OCI-LY3 (cell line): Measurements from ENCODE around the gene KLF14.

Experiments used
- H2AFZ ChIP-seq: fragments of 200-600, 300-600 bp; shearing (Covaris generic); 2 replicates; pipeline ENCODE4 v1.6.0; 2014; ENCODE audit warnings: antibody characterized with exemption, low read depth, low read length
- H3K27ac ChIP-seq: fragments of 200-600, 300-600 bp; sonication (generic); 2 replicates; pipeline ENCODE4 v1.5.1; 2014; ENCODE audit warnings: mild to moderate bottlenecking, low read length, moderate library complexity, mixed read lengths
- H3K27me3 ChIP-seq: fragments of 200-600, 300-600 bp; sonication (generic); 2 replicates; pipeline ENCODE4 v1.6.1; 2014; ENCODE audit warnings: low read depth, low read length, mixed read lengths
- H3K36me3 ChIP-seq: fragments of 200-600, 300-600 bp; sonication (generic); replicated peaks from 2 replicates; pipeline ENCODE3; 2014; ENCODE audit warnings: low read depth, low read length, mixed read lengths
- H3K4me1 ChIP-seq: fragments of 300-600, 200-600 bp; sonication (generic); 2 replicates; pipeline ENCODE4 v1.6.1; 2014; ENCODE audit warnings: low read length, mixed read lengths
- H3K4me2 ChIP-seq: fragments of 200-600, 300-600 bp; sonication (generic); 2 replicates; pipeline ENCODE4 v1.6.1; 2014; ENCODE audit warnings: low read length, mixed read lengths
- H3K4me3 ChIP-seq: fragments of 300-600, 200-600 bp; sonication (generic); 2 replicates; pipeline ENCODE4 v1.5.1; 2014; ENCODE audit warnings: antibody characterized with exemption, mild to moderate bottlenecking, low read length, moderate library complexity
- H3K79me2 ChIP-seq: fragments of 300-600, 200-600 bp; shearing (Covaris generic); 2 replicates; pipeline ENCODE4 v1.6.1; 2014; ENCODE audit warnings: mild to moderate bottlenecking, low read length, mixed read lengths
- H3K9ac ChIP-seq: fragments of 300-600, 200-600 bp; shearing (Covaris generic); 2 replicates; pipeline ENCODE4 v1.6.0; 2014; ENCODE audit warnings: mild to moderate bottlenecking, low read length, moderate library complexity
- H3K9me3 ChIP-seq: fragments of 200-600, 300-600 bp; shearing (Covaris generic); 2 replicates; pipeline ENCODE4 v1.6.1; 2014; ENCODE audit warnings: low read length, mixed read lengths; ENCODE audit not compliant: insufficient read depth
- H4K20me1 ChIP-seq: fragments of 200-600, 300-600 bp; sonication (generic); 2 replicates; pipeline ENCODE4 v1.6.1; 2016; ENCODE audit warnings: low read length, mixed read lengths; ENCODE audit not compliant: insufficient read depth
- EZH2phosphoT487 ChIP-seq: fragments of 200-600 bp; shearing (Covaris generic); IDR thresholded peaks from 2 replicates; pipeline ENCODE4 v1.6.1; 2018; ENCODE audit warnings: antibody characterized with exemption, mixed run types, low read depth
- TF ChIP-seq, protein P1 (sequence below): fragments of 200-600, 300-600 bp; sonication (generic); IDR thresholded peaks from 2 replicates; pipeline ENCODE4 v1.5.1; 2014; ENCODE audit warnings: antibody characterized with exemption, low read length, low read depth

Gene KLF14

DNA sequence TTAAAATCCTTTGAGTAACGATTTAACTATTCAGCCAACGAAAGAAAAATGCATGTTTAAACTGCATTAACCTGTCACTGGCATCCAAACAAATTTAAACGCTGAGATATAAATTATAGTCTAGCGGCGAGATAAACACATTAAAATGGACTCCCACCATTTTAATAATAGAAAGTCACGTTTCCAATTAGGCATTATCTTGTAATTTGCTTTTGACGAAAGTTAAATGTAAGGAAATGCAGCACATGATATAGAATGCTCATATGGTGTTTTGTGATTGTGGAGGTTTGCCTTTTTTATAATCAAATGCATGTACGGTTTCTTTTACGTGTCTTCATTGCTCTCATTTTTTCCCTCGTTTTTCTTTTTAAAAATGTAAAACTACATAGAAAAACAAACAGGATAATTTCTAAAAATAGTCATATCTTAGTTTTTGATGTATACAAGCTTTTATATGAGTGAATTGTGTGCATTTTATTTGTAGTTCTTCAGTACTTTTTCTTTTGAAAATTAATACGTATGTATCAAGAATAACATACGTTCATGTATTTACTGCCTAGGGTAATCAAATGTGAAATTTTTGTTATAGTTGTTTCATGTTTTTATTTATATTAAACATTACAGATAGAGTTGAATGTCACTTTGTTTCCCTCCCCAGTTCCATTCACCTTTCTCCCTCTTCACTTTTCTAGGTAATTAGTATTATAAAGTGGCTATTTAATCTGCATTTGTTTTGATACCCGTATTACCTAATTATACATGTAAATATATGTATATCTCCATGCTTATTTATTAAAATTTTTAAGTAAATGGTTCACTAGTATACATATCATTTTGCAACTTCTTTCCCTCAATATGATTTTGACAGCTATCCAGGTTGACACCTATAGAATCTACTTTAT lies 1.1 kb upstream of the KLF14 start:
- Histone ChIP-seq H4K20me1 (no peaks in the 10 kb centered on the region), H3K36me3 (no peaks in the 10 kb centered on the region), H3K9ac (peak overlapping the region; percentile 61), H3K27ac (no peak overlapping the region), H2AFZ (peak overlapping the region; percentile 81), H3K9me3 (no peaks in the 10 kb centered on the region), H3K79me2 (no peaks in the 10 kb centered on the region), H3K4me3 (peak overlapping the region; percentile 85), H3K4me2 (peak overlapping the region; percentile 89), H3K27me3 (peaks cover 19% of the 10 kb centered on the region), H3K4me1 (peaks cover 5% of the 10 kb centered on the region; the same call in 1 of the 2 replicates)
- no peak for TF ChIP-seq EZH2phosphoT487
- TF ChIP-seq, protein P1, sequence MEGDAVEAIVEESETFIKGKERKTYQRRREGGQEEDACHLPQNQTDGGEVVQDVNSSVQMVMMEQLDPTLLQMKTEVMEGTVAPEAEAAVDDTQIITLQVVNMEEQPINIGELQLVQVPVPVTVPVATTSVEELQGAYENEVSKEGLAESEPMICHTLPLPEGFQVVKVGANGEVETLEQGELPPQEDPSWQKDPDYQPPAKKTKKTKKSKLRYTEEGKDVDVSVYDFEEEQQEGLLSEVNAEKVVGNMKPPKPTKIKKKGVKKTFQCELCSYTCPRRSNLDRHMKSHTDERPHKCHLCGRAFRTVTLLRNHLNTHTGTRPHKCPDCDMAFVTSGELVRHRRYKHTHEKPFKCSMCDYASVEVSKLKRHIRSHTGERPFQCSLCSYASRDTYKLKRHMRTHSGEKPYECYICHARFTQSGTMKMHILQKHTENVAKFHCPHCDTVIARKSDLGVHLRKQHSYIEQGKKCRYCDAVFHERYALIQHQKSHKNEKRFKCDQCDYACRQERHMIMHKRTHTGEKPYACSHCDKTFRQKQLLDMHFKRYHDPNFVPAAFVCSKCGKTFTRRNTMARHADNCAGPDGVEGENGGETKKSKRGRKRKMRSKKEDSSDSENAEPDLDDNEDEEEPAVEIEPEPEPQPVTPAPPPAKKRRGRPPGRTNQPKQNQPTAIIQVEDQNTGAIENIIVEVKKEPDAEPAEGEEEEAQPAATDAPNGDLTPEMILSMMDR = no peak

DNA sequence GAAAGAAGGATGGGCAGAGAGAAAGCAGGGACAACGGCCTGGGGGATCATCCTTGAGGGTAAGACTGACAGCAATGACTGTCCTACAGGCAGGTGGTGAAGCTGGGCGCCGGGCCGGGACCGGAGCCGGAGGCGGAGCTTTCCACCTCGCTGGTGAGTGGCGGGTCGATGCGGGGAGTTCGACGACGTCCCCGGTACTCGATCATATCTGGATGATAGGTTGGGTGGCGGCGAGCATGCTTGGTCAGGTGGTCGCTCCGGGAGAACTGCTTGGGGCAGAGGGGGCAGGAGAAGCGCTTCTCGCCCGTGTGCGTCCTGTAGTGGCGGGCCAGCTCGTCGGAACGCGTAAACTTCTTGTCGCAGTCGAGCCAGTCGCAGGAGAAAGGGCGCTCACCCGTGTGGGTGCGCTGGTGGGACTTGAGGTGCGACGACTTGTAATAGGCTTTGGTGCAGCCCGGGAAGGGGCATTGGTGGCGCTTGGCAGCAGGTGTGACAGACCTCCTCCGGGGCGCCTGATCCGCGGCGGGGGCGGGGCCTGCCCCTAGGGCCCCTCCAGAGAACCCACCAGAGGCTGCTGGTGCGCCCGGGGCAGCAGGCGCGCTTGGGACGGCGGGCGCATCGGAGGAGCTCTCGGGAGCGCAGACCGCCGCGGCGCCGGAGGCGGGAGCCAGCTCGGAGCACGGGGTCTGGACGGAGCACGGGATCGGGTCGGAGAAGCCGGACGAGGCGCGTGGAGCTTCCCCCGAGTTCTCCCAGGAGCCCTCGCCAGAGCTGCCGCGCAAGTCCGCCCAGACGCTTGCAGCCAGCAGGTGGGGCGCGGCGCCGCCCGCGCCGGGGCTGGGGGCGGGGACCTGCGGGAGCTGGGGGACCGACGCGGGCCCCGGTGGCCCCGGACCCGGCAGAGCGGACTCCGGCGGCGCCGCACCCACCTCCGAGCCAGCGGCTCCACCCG lies 752 bp downstream of the KLF14 start:
- Histone ChIP-seq H3K79me2 (no peaks in the 10 kb centered on the region), H3K4me1 (peaks cover 4% of the 10 kb centered on the region; the same call in 1 of the 2 replicates), H3K9ac (peak overlapping the region; percentile 61), H2AFZ (peak overlapping the region; percentile 66; the same call in 1 of the 2 replicates), H3K36me3 (no peaks in the 10 kb centered on the region), H3K27me3 (peaks cover 19% of the 10 kb centered on the region), H3K27ac (no peak overlapping the region), H4K20me1 (no peaks in the 10 kb centered on the region), H3K4me2 (peak overlapping the region; percentile 65), H3K9me3 (no peaks in the 10 kb centered on the region), H3K4me3 (peak overlapping the region; percentile 85)
- TF ChIP-seq, protein P1 = peak; percentile 40
- TF ChIP-seq EZH2phosphoT487 = no peak

DNA sequence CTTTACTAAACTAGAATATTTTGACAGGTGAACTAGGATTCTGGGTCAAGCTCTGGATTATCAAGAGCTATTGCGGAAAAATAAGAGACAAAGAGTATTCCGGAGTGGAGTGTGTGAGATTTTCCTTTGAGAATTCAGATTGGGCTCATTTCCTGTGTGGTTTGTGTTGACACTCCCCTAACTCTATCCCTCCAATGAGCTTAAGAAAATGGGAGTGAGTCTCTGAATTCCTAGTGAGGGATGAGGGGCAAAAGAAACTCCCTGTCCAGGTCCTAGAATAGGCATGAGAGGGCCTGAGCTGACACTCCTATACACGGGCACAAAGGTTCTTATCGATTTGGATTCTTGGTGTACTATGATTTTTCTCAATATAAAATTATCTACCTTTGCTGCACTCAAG lies 10.2 kb downstream of the KLF14 start:
- Histone ChIP-seq H3K27me3 (peaks cover 22% of the 10 kb centered on the region), H3K79me2 (no peaks in the 10 kb centered on the region), H3K9ac (no peak overlapping the region), H4K20me1 (no peaks in the 10 kb centered on the region), H3K27ac (no peak overlapping the region), H3K4me1 (no peaks in the 10 kb centered on the region), H3K36me3 (no peaks in the 10 kb centered on the region), H3K4me2 (no peak overlapping the region), H3K9me3 (no peaks in the 10 kb centered on the region), H2AFZ (no peak overlapping the region), H3K4me3 (no peak overlapping the region)
- no peak for TF ChIP-seq EZH2phosphoT487
- TF ChIP-seq, protein P1 = no peak
